ENCODE results near the gene PHF14. TPM values are rescaled to one million over a fixed set of nuclear protein-coding genes. Genes with fewer than 3 reads are reported as not detected.
"Not testable (repeated sequence)": the region's sequence is repeated elsewhere in the genome, so short reads cannot be mapped to it uniquely, and the experiment has no call there.

PHF14 gene, protein sequence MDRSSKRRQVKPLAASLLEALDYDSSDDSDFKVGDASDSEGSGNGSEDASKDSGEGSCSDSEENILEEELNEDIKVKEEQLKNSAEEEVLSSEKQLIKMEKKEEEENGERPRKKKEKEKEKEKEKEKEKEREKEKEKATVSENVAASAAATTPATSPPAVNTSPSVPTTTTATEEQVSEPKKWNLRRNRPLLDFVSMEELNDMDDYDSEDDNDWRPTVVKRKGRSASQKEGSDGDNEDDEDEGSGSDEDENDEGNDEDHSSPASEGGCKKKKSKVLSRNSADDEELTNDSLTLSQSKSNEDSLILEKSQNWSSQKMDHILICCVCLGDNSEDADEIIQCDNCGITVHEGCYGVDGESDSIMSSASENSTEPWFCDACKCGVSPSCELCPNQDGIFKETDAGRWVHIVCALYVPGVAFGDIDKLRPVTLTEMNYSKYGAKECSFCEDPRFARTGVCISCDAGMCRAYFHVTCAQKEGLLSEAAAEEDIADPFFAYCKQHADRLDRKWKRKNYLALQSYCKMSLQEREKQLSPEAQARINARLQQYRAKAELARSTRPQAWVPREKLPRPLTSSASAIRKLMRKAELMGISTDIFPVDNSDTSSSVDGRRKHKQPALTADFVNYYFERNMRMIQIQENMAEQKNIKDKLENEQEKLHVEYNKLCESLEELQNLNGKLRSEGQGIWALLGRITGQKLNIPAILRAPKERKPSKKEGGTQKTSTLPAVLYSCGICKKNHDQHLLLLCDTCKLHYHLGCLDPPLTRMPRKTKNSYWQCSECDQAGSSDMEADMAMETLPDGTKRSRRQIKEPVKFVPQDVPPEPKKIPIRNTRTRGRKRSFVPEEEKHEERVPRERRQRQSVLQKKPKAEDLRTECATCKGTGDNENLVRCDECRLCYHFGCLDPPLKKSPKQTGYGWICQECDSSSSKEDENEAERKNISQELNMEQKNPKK
- polyA plus RNA-seq (2013, experiment 1 of 2; ENCODE audit: insufficient read length), result 23.0 TPM
- 26.2 TPM for polyA plus RNA-seq (2013, experiment 2 of 2; ENCODE audit: insufficient read length)

- DNase-seq, result peak; percentile 97
Observed at GRCh38 chr7:10973061-10973941, at the start of gene PHF14. Gene PHF14 (plus strand): TSS chr7:10973872. CDS start chr7:10974324, 452 bp downstream.

DNA sequence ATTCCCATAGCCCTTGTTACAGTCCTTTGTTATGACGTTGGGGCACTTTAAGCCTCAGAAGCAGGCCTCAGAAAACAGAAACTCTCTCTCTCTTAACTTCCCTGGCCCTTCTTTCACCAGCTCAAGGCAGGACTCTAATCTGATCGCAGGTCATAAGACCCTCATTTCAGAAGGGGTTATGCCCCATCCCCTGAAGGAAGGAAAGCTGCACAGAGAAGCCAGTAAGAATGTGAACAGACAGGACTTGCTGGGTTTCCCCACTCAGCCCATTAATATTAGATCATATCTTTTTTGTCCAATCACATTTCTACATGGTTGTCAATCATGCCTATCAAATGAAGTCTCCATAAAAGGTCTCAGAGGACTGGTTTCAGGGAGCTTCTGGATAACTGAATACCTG is 49.3 kb upstream of the PHF14 start:
- DNase-seq, result no peak

DNA sequence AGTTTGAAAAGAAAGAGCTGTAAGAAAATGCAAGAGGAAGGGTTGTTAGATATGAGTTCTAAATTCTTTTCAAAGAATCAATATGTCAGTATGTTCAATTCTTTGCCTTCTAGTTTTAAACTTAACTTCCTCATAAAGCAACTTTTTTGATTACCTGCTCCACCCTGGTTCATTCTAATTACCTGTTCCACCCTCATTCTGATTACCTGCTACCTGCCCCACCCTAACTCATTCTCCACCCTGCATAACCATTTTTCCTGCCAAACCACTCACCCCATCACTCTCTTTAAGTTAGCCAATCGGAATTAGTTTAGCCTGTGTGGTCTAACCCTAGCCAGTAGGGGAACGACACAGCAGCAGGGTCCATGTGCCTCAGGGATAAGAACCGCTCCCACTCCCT is 45.5 kb upstream of the PHF14 start:
- not testable (repeated sequence) for DNase-seq

- DNase-seq, result no peak
Observed at GRCh38 chr7:10930551-10930950, 43.1 kb upstream of the PHF14 start.

- DNase-seq, result no peak
Observed at GRCh38 chr7:10931161-10931560, 42.5 kb upstream of the PHF14 start.

- peak; percentile 84 for DNase-seq
Observed at GRCh38 chr7:10934292-10934691, 39.4 kb upstream of the PHF14 start.

- DNase-seq, result no peak
Observed at GRCh38 chr7:10939237-10939910, 34.3 kb upstream of the PHF14 start.

GRCh38 chr7:10939911-10940703 is 33.6 kb upstream of the PHF14 start:
- peak; percentile 96 for DNase-seq

DNA sequence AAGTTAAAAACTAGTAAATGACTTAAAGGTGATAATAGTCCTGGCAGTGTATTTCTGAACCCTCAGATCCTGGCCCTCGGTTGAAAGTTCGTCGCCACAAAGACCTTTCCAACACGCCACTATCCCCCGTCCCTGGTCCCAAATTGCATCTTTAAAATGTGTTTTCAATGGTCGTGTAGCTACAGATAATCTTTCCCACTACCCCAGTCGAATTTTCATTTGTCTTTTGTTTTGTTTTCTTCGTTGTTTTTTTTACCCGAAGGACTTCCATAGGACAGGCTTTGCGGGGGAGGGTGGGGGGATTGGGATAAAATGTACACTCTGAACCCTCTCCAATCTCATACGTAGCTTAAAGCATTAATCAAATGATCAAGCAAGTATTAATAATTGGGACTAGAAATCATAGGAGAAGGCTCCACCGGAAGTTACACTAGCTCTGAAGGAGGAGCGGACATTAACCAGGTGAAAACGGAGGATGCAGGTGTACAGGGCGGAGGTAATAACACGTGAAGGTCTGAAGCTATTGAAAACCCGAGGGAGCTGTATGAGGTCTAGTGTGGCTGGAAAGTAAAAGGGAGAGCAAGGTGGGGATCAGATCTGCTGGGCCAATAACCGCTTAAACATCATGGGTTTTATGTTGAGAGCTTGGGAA is 32.8 kb upstream of the PHF14 start:
- DNase-seq, result no peak

DNA sequence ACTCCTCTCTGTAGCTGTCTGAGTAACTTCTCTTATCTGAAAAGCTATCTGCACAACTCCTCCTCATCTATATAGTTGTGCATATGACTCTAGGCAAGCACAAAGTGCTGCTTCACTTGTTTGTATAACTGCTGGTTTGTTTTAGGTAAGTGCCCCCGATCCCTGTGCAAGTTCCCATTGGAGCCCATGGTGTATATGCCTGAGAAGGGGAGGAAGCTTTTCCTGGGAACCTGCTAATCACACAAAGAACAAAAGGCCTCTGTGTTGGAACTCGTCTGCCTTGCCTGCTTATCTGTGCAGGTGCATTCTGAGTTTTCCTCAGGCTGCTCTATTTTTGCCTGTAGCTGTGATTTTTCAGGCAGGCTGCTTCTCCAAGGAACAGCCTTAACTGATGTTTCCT is 23.2 kb upstream of the PHF14 start:
- no peak for DNase-seq

DNA sequence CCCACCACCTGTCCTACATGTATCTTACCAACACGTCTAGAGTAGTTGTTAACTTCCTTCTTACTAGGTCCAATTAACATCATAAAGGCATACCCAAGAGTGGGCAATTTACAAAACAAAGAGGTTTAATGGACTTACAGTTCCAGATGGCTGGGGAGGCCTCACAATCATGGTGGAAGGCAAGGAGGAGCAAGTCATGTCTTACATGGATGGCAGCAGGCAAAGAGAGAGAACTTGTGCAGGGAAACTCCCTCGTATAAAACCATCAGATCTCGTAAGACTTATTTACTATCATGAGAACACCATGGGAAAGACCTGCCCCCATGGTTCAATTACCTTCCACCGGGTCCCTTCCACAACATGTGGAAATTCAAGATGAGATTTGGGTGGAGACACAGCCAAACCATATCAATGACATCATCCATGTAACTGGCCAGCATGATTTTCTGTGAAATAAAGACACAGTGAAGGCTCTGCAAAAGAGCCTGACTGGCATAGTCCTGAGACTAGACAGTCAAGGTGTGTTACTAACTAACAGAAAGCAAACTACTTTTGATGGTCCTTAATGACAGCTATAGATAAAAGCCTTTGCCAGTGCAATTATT is 22.6 kb upstream of the PHF14 start:
- not testable (repeated sequence) for DNase-seq

DNA sequence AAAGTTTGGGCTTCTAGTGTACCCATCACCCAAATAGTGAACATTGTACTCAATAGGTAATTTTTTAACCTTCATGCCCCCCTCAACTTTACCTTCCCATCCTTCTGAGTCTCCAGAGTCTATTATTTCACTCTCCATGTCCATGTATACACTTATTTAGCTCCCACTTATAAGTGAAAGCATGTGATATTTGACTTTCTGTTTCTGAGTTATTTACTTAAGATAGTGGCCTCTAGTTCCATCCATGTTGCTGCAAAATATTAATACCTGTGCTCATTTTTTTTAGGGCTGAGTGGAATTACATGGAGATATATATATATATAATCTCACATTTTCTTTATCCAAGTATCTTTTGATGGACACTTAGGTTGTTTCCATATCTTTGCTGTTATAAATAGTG is 21.1 kb upstream of the PHF14 start:
- DNase-seq, result no peak

DNA sequence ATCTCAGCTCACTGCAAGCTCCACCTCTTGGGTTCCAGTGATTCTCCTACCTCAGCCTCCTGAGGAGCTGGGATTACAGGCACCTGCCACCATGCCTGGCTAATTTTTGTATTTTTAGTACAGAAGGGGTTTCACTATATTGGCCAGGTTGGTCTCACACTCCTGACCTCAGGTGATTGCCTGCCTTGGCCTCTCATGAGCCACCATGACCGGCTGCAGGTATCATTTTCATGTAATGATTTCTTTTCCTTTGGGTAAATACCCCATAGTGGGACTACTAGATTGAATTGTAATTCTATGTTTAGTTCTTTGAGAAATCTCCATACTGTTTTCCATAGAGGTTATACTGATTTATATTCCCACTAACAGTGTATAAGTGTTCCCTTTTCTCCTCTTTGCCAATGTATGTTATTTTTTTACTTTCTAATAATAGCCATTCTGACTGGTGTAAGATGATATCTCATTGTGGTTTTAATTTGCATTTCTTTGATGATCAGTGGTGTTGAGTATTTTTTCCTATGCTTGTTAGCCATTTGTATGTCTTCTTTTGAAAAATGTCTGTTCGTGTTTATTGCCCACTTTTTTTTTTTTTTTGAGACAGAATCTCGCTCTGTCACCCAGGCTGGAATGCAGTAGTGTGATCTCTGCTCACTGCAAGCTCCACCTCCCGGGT is 20.5 kb upstream of the PHF14 start:
- not testable (repeated sequence) for DNase-seq

- no peak for DNase-seq
Observed at GRCh38 chr7:10956528-10956927, 17.1 kb upstream of the PHF14 start.

DNA sequence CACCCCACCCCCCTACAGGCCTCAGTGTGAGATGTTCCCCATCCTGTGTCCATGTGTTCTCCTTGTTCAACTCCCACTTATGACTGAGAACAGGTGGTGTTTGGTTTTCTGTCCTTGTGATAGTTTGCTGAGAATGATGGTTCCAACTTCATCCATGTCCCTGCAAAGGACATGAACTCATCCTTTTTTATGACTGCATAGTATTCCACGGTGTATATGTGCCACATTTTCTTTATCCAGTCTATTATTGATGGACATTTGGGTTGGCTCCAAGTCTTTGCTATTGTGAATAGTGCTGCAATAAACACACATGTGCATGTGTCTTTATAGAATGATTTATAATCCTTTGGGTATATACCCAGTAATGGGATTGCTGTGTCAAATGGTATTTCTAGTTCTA is 13.4 kb upstream of the PHF14 start:
- DNase-seq, result not testable (repeated sequence)

DNA sequence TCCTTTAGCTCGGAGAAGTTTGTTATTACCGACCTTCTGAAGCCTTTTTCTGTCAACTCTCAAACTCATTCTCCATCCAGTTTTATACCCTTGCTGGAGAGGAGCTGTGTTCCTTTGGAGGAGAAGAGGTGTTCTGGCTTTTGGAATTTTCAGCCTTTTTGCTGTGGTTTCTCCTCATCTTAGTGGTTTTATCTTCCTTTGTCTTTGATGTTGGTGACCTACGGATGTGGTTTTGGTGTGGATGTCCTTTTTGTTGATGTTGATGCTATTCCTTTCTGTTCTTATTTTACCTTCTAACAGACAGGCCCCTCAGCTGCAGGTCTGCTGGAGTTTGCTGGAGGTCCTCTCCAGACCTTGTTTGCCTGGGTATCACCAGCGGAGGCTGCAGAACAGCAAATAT is 8.7 kb upstream of the PHF14 start:
- DNase-seq, result not testable (repeated sequence)

DNA sequence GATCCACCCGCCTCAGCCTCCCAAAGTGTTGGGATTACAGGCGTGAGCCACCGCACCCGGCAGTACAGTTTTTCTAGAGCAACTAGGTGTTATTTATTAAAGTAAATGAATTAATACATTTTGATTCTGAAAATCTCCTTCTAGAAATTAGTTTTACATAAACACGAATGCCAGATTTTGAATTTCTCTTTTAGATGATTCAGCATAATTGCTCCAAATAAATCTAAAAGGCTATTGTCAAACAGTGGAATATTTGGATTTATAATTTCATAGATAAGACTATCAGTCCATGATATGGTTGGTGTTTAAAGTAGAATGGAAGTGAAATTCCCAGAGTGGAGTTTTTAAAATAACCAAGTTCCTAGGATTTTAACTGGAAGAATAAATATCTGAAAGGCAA is 1.5 kb upstream of the PHF14 start:
- no peak for DNase-seq

GRCh38 chr7:10973942-10974911 is 555 bp downstream of the PHF14 start:
- peak; percentile 21 for DNase-seq

Data from fibroblast of skin of scalp (primary cell).